Measurements from ENCODE around the gene AGR3.

The AGR3 gene

GRCh38 chr7:16840094-16840493 is 41.7 kb downstream of the AGR3 start:
- DNase-seq (ENCODE audit: low read depth, low spot score), result no peak
- no peak overlapping the region for H3K27ac ChIP-seq

- no peak for DNase-seq (ENCODE audit: low read depth, low spot score)
Observed at GRCh38 chr7:16839646-16840045, 42.1 kb downstream of the AGR3 start.

GRCh38 chr7:16838891-16839290 is 42.9 kb downstream of the AGR3 start:
- DNase-seq (ENCODE audit: low read depth, low spot score), result no peak
- H3K27ac ChIP-seq, result no peak overlapping the region

More at GRCh38 chr7:16839646-16840045, 42.1 kb downstream of the AGR3 start:
- H3K27ac ChIP-seq, result no peak overlapping the region

GRCh38 chr7:16838386-16838785 is 43.4 kb downstream of the AGR3 start:
- H3K27ac ChIP-seq, result no peak overlapping the region
- no peak for DNase-seq (ENCODE audit: low read depth, low spot score)

GRCh38 chr7:16836481-16836880 is 45.3 kb downstream of the AGR3 start:
- DNase-seq (ENCODE audit: low read depth, low spot score), result no peak
- H3K27ac ChIP-seq, result no peak overlapping the region

- no peak for DNase-seq (ENCODE audit: low read depth, low spot score)
- no peak overlapping the region for H3K27ac ChIP-seq
Observed at GRCh38 chr7:16833373-16833772, 48.4 kb downstream of the AGR3 start.

GRCh38 chr7:16826060-16826459 is 55.7 kb downstream of the AGR3 start:
- no peak for DNase-seq (ENCODE audit: low read depth, low spot score)

GRCh38 chr7:16822029-16822428 is 59.8 kb downstream of the AGR3 start:
- no peak for DNase-seq (ENCODE audit: low read depth, low spot score)
- no peak overlapping the region for H3K27ac ChIP-seq

More at GRCh38 chr7:16826060-16826459, 55.7 kb downstream of the AGR3 start:
- H3K27ac ChIP-seq, result no peak overlapping the region

- DNase-seq (ENCODE audit: low read depth, low spot score), result no peak
- H3K27ac ChIP-seq, result no peak overlapping the region
Observed at GRCh38 chr7:16818732-16819131, 63.1 kb downstream of the AGR3 start.

- peak overlapping the region; percentile 39 for H3K27ac ChIP-seq
- peak; percentile 81 for DNase-seq (ENCODE audit: low read depth, low spot score)
Observed at GRCh38 chr7:16817536-16817935, 64.2 kb downstream of the AGR3 start.

- H3K27ac ChIP-seq, result no peak overlapping the region
- DNase-seq (ENCODE audit: low read depth, low spot score), result no peak
Observed at GRCh38 chr7:16816824-16817223, 65.0 kb downstream of the AGR3 start.

GRCh38 chr7:16815001-16815400 is 66.8 kb downstream of the AGR3 start:
- H3K27ac ChIP-seq, result no peak overlapping the region
- DNase-seq (ENCODE audit: low read depth, low spot score), result no peak

GRCh38 chr7:16813232-16813616 is 68.6 kb downstream of the AGR3 start:
- DNase-seq (ENCODE audit: low read depth, low spot score), result no peak
- H3K27ac ChIP-seq, result no peak overlapping the region

GRCh38 chr7:16812542-16813231 is 69.1 kb downstream of the AGR3 start:
- DNase-seq (ENCODE audit: low read depth, low spot score), result no peak

GRCh38 chr7:16811551-16811950 is 70.2 kb downstream of the AGR3 start:
- peak overlapping the region; percentile 52 for H3K27ac ChIP-seq
- no peak for DNase-seq (ENCODE audit: low read depth, low spot score)

More at GRCh38 chr7:16812542-16813231, 69.1 kb downstream of the AGR3 start:
- no peak overlapping the region for H3K27ac ChIP-seq

GRCh38 chr7:16810573-16810972 is 71.2 kb downstream of the AGR3 start:
- no peak for DNase-seq (ENCODE audit: low read depth, low spot score)
- peak overlapping the region; percentile 52 for H3K27ac ChIP-seq

GRCh38 chr7:16810112-16810511 is 71.7 kb downstream of the AGR3 start:
- H3K27ac ChIP-seq, result no peak overlapping the region
- DNase-seq (ENCODE audit: low read depth, low spot score), result no peak
